HepG2 (cell line): ENCODE measurements around the gene TYMP. TPM values are rescaled to one million over a fixed set of nuclear protein-coding genes. Genes with fewer than 3 reads are reported as not detected.

Experiments
- HNRNPH1 ChIP-seq: fragments of 200-400 bp; formaldehyde crosslinking; optimal IDR thresholded peaks from 2 replicates; pipeline ENCODE3; 2017; ENCODE audit warnings: mild to moderate bottlenecking, low read depth, low read length
- ISX ChIP-seq: sonication (generic); formaldehyde crosslinking; conservative IDR thresholded peaks from 2 replicates; pipeline ENCODE4 v1.5.0; 2020; ENCODE audit warnings: missing genetic modification reagents
- JARID2 ChIP-seq: sonication (generic); formaldehyde crosslinking; IDR thresholded peaks from 2 replicates; pipeline ENCODE4 v1.8.1; 2023; ENCODE audit warnings: missing genetic modification reagents, inconsistent platforms; ENCODE audit not compliant: insufficient replicate concordance
- KLF6 ChIP-seq: IDR thresholded peaks from 2 replicates; pipeline ENCODE4 v1.8.0; 2016; ENCODE audit warnings: missing biosample characterization, missing genetic modification reagents
- MTF1 ChIP-seq: sonication (generic); formaldehyde crosslinking; IDR thresholded peaks from 2 replicates; pipeline ENCODE4 v1.5.0; 2020; ENCODE audit warnings: missing genetic modification reagents
- RARA ChIP-seq: IDR thresholded peaks from 2 replicates; pipeline ENCODE4 v1.6.1; 2016; ENCODE audit warnings: missing genetic modification reagents, missing compliant biosample characterization
- SALL1 ChIP-seq: sonication (generic); formaldehyde crosslinking; IDR thresholded peaks from 2 replicates; pipeline ENCODE4 v1.8.0; 2022; ENCODE audit warnings: mild to moderate bottlenecking, missing genetic modification reagents
- YEATS2 ChIP-seq: sonication (generic); formaldehyde crosslinking; IDR thresholded peaks from 2 replicates; pipeline ENCODE4 v1.4.0; 2020; ENCODE audit warnings: missing genetic modification reagents, borderline replicate concordance
- ZBTB8A ChIP-seq: sonication (generic); formaldehyde crosslinking; IDR thresholded peaks from 2 replicates; pipeline ENCODE4 v1.4.0; 2020; ENCODE audit warnings: mild to moderate bottlenecking, low read depth, missing genetic modification reagents, borderline replicate concordance
- ZNF136 ChIP-seq: sonication (generic); formaldehyde crosslinking; IDR thresholded peaks from 2 replicates; pipeline ENCODE4 v1.8.1; 2022; ENCODE audit warnings: low read depth, mild to moderate bottlenecking, moderate library complexity, missing genetic modification reagents
- ZNF207 ChIP-seq: fragments of 450-650 bp; IDR thresholded peaks from 2 replicates; pipeline ENCODE4 v1.6.1; 2016; ENCODE audit warnings: antibody characterized with exemption, borderline replicate concordance
- ZNF383 ChIP-seq: sonication (generic); formaldehyde crosslinking; IDR thresholded peaks from 2 replicates; pipeline ENCODE4 v1.4.0; 2020; ENCODE audit warnings: missing genetic modification reagents, mild to moderate bottlenecking, borderline replicate concordance
- ZNF720 ChIP-seq: sonication (generic); formaldehyde crosslinking; IDR thresholded peaks from 2 replicates; pipeline ENCODE4 v1.4.0; 2020; ENCODE audit warnings: missing genetic modification reagents
- ZNF878 ChIP-seq: sonication (generic); formaldehyde crosslinking; IDR thresholded peaks from 2 replicates; pipeline ENCODE4 v1.8.1; 2023; ENCODE audit warnings: mild to moderate bottlenecking, missing genetic modification reagents, moderate library complexity
- ZNF879 ChIP-seq: sonication (generic); formaldehyde crosslinking; IDR thresholded peaks from 2 replicates; pipeline ENCODE4 v1.8.1; 2023; ENCODE audit warnings: missing genetic modification reagents
- polyA plus RNA-seq, 8 experiments: library from polyadenylated mRNA; depleted of rRNA in 3 of 8; stranded (reverse) in 7 of 8; unstranded in 1 of 8; fragments of >200 nt; fragmentation: Illumina TruSeq in 4 of 8; extraction: Trizol in 4 of 8; gene quantifications; 2 replicates each; pipeline versions ENCODE4 v1.2.1 to v1.2.3, GENCODE V29; 2011 to 2016; ENCODE audit warnings: low read depth in 4 of 8, missing spikeins in 1 of 8, mixed read lengths in 1 of 8; ENCODE audit not compliant: insufficient read depth in 1 of 8
- total RNA-seq, 5 experiments: library from RNA; depleted of rRNA; stranded (reverse); fragments of >200 nt; fragmentation: Illumina TruSeq; extraction: Trizol; gene quantifications; 2 replicates each; pipeline ENCODE4 v1.2.3, GENCODE V29; 2016; ENCODE audit warnings: low read depth in 1 of 5
- TF ChIP-seq, protein P1 (sequence below): sonication (generic); formaldehyde crosslinking; IDR thresholded peaks from 2 replicates; pipeline ENCODE4 v1.5.0; 2020; ENCODE audit warnings: missing genetic modification reagents
- TF ChIP-seq, protein P2 (sequence below): sonication (generic); formaldehyde crosslinking; IDR thresholded peaks from 2 replicates; pipeline ENCODE4 v1.4.0; 2020; ENCODE audit warnings: missing genetic modification reagents, low read depth, mild to moderate bottlenecking, borderline replicate concordance
- TF ChIP-seq, protein P3 (sequence below): sonication (generic); formaldehyde crosslinking; IDR thresholded peaks from 2 replicates; pipeline ENCODE4 v1.8.0; 2022; ENCODE audit warnings: mild to moderate bottlenecking, missing genetic modification reagents
- TF ChIP-seq, protein P4 (sequence below): sonication (generic); formaldehyde crosslinking; IDR thresholded peaks from 2 replicates; pipeline ENCODE4 v1.5.1; 2020; ENCODE audit warnings: mild to moderate bottlenecking, moderate library complexity, missing genetic modification reagents
- TF ChIP-seq, protein P5 (sequence below): sonication (generic); formaldehyde crosslinking; IDR thresholded peaks from 2 replicates; pipeline ENCODE4 v1.4.0; 2020; ENCODE audit warnings: mild to moderate bottlenecking, missing genetic modification reagents, borderline replicate concordance
- TF ChIP-seq, protein P6 (sequence below), 2 experiments: fragments of 450-650 bp in 1 of 2; sonication (generic) in 1 of 2; formaldehyde crosslinking; IDR thresholded peaks; 2 replicates each; pipeline versions ENCODE4 v1.5.0 to v1.8.0; 2020 to 2022; ENCODE audit warnings: mild to moderate bottlenecking in 1 of 2, missing genetic modification reagents in 1 of 2

Gene TYMP
- total and polyA plus RNA-seq, 2 of the 13 experiments (the other 11 are each of a cell fraction or from before 2014, with no cell fraction given) = 3.9 to 4.3 TPM

DNA sequence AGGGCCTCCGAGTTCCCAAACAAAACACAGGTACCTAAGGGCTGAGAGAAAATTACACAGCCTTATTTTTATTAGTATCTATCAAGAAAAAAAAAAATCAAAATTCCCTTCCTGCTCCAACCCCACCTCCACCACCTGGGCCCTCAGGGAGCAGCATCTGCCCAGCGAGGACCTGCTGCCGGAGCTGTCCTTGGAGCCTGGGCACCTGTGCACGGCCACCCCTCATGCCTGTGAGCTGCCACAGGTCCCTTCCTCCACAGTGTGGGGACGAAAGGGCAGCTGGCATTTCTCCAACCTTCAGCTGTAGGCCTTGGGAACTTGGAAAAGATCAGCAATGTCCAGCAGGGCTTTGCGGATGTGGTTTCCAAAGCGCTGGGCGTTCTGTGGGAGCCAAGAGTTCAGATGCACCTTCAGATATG lies 39.2 kb upstream of the TYMP start (continued):
- TF ChIP-seq ZNF720 (CRISPR knock-in tag) = no peak
- TF ChIP-seq ZNF136 (CRISPR knock-in tag) = no peak
- TF ChIP-seq ISX = no peak
- TF ChIP-seq ZNF879 (CRISPR knock-in tag) = no peak
- TF ChIP-seq ZBTB8A (CRISPR knock-in tag) = no peak
- TF ChIP-seq, protein P1, sequence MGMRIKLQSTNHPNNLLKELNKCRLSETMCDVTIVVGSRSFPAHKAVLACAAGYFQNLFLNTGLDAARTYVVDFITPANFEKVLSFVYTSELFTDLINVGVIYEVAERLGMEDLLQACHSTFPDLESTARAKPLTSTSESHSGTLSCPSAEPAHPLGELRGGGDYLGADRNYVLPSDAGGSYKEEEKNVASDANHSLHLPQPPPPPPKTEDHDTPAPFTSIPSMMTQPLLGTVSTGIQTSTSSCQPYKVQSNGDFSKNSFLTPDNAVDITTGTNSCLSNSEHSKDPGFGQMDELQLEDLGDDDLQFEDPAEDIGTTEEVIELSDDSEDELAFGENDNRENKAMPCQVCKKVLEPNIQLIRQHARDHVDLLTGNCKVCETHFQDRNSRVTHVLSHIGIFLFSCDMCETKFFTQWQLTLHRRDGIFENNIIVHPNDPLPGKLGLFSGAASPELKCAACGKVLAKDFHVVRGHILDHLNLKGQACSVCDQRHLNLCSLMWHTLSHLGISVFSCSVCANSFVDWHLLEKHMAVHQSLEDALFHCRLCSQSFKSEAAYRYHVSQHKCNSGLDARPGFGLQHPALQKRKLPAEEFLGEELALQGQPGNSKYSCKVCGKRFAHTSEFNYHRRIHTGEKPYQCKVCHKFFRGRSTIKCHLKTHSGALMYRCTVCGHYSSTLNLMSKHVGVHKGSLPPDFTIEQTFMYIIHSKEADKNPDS (CRISPR knock-in tag) = no peak
- no peak for TF ChIP-seq ZNF878 (CRISPR knock-in tag)
- TF ChIP-seq, protein P2, sequence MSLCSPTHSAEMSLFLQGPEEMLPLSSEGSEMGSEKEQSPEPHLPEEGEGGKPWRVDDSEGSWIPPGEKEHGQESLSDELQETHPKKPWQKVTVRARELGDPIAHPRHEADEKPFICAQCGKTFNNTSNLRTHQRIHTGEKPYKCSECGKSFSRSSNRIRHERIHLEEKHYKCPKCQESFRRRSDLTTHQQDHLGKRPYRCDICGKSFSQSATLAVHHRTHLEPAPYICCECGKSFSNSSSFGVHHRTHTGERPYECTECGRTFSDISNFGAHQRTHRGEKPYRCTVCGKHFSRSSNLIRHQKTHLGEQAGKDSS (CRISPR knock-in tag) = 0 out of 2 replicates have a peak, but pooled peaks have one; percentile 12
- TF ChIP-seq, protein P3, sequence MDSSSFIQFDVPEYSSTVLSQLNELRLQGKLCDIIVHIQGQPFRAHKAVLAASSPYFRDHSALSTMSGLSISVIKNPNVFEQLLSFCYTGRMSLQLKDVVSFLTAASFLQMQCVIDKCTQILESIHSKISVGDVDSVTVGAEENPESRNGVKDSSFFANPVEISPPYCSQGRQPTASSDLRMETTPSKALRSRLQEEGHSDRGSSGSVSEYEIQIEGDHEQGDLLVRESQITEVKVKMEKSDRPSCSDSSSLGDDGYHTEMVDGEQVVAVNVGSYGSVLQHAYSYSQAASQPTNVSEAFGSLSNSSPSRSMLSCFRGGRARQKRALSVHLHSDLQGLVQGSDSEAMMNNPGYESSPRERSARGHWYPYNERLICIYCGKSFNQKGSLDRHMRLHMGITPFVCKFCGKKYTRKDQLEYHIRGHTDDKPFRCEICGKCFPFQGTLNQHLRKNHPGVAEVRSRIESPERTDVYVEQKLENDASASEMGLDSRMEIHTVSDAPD = no peak
- TF ChIP-seq ZNF207 = no peak
- TF ChIP-seq, protein P4, sequence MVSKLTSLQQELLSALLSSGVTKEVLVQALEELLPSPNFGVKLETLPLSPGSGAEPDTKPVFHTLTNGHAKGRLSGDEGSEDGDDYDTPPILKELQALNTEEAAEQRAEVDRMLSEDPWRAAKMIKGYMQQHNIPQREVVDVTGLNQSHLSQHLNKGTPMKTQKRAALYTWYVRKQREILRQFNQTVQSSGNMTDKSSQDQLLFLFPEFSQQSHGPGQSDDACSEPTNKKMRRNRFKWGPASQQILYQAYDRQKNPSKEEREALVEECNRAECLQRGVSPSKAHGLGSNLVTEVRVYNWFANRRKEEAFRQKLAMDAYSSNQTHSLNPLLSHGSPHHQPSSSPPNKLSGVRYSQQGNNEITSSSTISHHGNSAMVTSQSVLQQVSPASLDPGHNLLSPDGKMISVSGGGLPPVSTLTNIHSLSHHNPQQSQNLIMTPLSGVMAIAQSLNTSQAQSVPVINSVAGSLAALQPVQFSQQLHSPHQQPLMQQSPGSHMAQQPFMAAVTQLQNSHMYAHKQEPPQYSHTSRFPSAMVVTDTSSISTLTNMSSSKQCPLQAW (CRISPR knock-in tag) = no peak; the same call in 1 of the 2 replicates
- 0 out of 2 replicates have a peak, but pooled peaks have one; percentile 46 for TF ChIP-seq SALL1 (CRISPR knock-in tag)
- TF ChIP-seq JARID2 = no peak
- no peak for TF ChIP-seq ZNF383 (CRISPR knock-in tag)
- TF ChIP-seq, protein P5, sequence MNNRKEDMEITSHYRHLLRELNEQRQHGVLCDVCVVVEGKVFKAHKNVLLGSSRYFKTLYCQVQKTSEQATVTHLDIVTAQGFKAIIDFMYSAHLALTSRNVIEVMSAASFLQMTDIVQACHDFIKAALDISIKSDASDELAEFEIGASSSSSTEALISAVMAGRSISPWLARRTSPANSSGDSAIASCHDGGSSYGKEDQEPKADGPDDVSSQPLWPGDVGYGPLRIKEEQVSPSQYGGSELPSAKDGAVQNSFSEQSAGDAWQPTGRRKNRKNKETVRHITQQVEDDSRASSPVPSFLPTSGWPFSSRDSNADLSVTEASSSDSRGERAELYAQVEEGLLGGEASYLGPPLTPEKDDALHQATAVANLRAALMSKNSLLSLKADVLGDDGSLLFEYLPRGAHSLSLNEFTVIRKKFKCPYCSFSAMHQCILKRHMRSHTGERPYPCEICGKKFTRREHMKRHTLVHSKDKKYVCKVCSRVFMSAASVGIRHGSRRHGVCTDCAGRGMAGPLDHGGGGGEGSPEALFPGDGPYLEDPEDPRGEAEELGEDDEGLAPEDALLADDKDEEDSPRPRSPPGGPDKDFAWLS (CRISPR knock-in tag) = no peak
- peak; percentile 22; the same call in 1 of the 2 replicates for TF ChIP-seq RARA (CRISPR knock-in tag)
- peak; percentile 2 for TF ChIP-seq HNRNPH1
- peak; percentile 34; the same call in 1 of the 2 replicates for TF ChIP-seq YEATS2 (CRISPR knock-in tag)
- TF ChIP-seq, protein P6, sequence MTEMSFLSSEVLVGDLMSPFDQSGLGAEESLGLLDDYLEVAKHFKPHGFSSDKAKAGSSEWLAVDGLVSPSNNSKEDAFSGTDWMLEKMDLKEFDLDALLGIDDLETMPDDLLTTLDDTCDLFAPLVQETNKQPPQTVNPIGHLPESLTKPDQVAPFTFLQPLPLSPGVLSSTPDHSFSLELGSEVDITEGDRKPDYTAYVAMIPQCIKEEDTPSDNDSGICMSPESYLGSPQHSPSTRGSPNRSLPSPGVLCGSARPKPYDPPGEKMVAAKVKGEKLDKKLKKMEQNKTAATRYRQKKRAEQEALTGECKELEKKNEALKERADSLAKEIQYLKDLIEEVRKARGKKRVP (CRISPR knock-in tag; IDR thresholded peaks at IDR 0.05) = no peak
- TF ChIP-seq MTF1 = no peak
- TF ChIP-seq KLF6 (CRISPR knock-in tag) = 0 out of 2 replicates have a peak, but pooled peaks have one; percentile 47
